PFSK-1 (cell line): ENCODE results near the gene ONECUT3.

Experiments used
- FOXP2 ChIP-seq: optimal IDR thresholded peaks from 2 replicates; pipeline ENCODE3; 2011; ENCODE audit warnings: borderline replicate concordance, control low read depth, inconsistent platforms; ENCODE audit not compliant: insufficient read depth; ENCODE audit errors: extremely low read length, extremely low read depth
- POLR2AphosphoS5 ChIP-seq: IDR thresholded peaks from 2 replicates; pipeline ENCODE4 v1.6.1; 2012; ENCODE audit warnings: low read depth, mild to moderate bottlenecking, control low read depth, low read length, moderate library complexity
- SIN3A ChIP-seq: IDR thresholded peaks from 2 replicates; pipeline ENCODE4 v1.6.1; 2012; ENCODE audit warnings: mild to moderate bottlenecking, low read length, moderate library complexity, borderline replicate concordance; ENCODE audit not compliant: insufficient read depth
- TAF1 ChIP-seq: IDR thresholded peaks from 2 replicates; pipeline ENCODE4 v1.6.1; 2012; ENCODE audit warnings: low read length, control low read depth, borderline replicate concordance; ENCODE audit not compliant: insufficient read depth
- TF ChIP-seq, protein P1 (sequence below), 2 experiments: IDR thresholded peaks; 2 replicates each; pipeline versions ENCODE4 v1.6.1 to v1.8.0; 2011 to 2012; ENCODE audit warnings: low read depth in 2 of 2, low read length in 2 of 2, control low read depth in 1 of 2, inconsistent platforms in 1 of 2, mild to moderate bottlenecking in 1 of 2, moderate library complexity in 1 of 2; ENCODE audit not compliant: insufficient read depth in 1 of 2

DNA sequence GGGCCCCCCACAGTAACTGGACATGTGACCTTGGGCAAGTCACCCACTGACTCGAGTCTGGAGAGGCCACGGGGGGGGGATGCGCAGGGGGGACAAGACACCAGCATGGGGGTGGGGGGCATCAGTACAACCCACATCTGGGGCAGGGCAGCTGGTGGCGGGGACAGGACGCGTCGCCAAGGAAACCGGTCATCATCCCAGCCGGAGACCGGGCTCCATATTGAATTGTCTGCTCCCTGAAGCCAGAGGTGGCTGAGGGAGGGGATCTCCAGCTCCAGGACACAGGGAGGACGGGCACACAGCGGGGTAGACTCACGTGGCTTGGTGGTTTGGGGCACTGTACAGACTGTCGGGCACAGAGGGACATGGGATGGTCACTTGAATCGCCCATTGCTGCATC lies 11.4 kb downstream of the ONECUT3 start:
- no peak for TF ChIP-seq POLR2AphosphoS5
- no peak for TF ChIP-seq SIN3A
- TF ChIP-seq TAF1 = no peak
- TF ChIP-seq, protein P1, sequence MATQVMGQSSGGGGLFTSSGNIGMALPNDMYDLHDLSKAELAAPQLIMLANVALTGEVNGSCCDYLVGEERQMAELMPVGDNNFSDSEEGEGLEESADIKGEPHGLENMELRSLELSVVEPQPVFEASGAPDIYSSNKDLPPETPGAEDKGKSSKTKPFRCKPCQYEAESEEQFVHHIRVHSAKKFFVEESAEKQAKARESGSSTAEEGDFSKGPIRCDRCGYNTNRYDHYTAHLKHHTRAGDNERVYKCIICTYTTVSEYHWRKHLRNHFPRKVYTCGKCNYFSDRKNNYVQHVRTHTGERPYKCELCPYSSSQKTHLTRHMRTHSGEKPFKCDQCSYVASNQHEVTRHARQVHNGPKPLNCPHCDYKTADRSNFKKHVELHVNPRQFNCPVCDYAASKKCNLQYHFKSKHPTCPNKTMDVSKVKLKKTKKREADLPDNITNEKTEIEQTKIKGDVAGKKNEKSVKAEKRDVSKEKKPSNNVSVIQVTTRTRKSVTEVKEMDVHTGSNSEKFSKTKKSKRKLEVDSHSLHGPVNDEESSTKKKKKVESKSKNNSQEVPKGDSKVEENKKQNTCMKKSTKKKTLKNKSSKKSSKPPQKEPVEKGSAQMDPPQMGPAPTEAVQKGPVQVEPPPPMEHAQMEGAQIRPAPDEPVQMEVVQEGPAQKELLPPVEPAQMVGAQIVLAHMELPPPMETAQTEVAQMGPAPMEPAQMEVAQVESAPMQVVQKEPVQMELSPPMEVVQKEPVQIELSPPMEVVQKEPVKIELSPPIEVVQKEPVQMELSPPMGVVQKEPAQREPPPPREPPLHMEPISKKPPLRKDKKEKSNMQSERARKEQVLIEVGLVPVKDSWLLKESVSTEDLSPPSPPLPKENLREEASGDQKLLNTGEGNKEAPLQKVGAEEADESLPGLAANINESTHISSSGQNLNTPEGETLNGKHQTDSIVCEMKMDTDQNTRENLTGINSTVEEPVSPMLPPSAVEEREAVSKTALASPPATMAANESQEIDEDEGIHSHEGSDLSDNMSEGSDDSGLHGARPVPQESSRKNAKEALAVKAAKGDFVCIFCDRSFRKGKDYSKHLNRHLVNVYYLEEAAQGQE (IDR thresholded peaks at IDR 0.05; ENCODE audit: insufficient read depth in 1 of 2, low read depth in 2 of 2, low read length in 2 of 2) = no peak
- TF ChIP-seq FOXP2 = no peak
